ENCODE results near the gene PTPN2.
"Not testable (repeated sequence)": the region's sequence is repeated elsewhere in the genome, so short reads cannot be mapped to it uniquely, and the experiment has no call there.

Gene PTPN2

GRCh38 chr18:12883684-12884405 is at the start of gene PTPN2:
PTPN2 (minus strand) TSS chr18:12884237; CDS start chr18:12884141, 96 bp downstream.
- DNase-seq (ENCODE audit: low read depth, low spot score), result no peak

- DNase-seq (ENCODE audit: low read depth, low spot score), result no peak
Observed at GRCh38 chr18:12933327-12933726, 49.3 kb upstream of the PTPN2 start.

GRCh38 chr18:12930908-12931307 is 46.9 kb upstream of the PTPN2 start:
- no peak for DNase-seq (ENCODE audit: low read depth, low spot score)

- DNase-seq (ENCODE audit: low read depth, low spot score), result no peak
Observed at GRCh38 chr18:12930376-12930775, 46.3 kb upstream of the PTPN2 start.

- no peak for DNase-seq (ENCODE audit: low read depth, low spot score)
Observed at GRCh38 chr18:12929477-12930083, 45.5 kb upstream of the PTPN2 start.

- DNase-seq (ENCODE audit: low read depth, low spot score), result no peak
Observed at GRCh38 chr18:12928641-12929040, 44.6 kb upstream of the PTPN2 start.

- no peak for DNase-seq (ENCODE audit: low read depth, low spot score)
Observed at GRCh38 chr18:12928206-12928605, 44.2 kb upstream of the PTPN2 start.

GRCh38 chr18:12924616-12925015 is 40.6 kb upstream of the PTPN2 start:
- no peak for DNase-seq (ENCODE audit: low read depth, low spot score)

- no peak for DNase-seq (ENCODE audit: low read depth, low spot score)
Observed at GRCh38 chr18:12922266-12922665, 38.2 kb upstream of the PTPN2 start.

- no peak for DNase-seq (ENCODE audit: low read depth, low spot score)
Observed at GRCh38 chr18:12921178-12921577, 37.1 kb upstream of the PTPN2 start.

- no peak for DNase-seq (ENCODE audit: low read depth, low spot score)
Observed at GRCh38 chr18:12911929-12912703, 28.1 kb upstream of the PTPN2 start.

GRCh38 chr18:12911025-12911928 is 27.2 kb upstream of the PTPN2 start:
- no peak for DNase-seq (ENCODE audit: low read depth, low spot score)

- DNase-seq (ENCODE audit: low read depth, low spot score), result no peak
Observed at GRCh38 chr18:12908706-12909105, 24.7 kb upstream of the PTPN2 start.

GRCh38 chr18:12907258-12907925 is 23.4 kb upstream of the PTPN2 start:
- no peak for DNase-seq (ENCODE audit: low read depth, low spot score)

GRCh38 chr18:12906773-12907172 is 22.7 kb upstream of the PTPN2 start:
- DNase-seq (ENCODE audit: low read depth, low spot score), result no peak

- no peak for DNase-seq (ENCODE audit: low read depth, low spot score)
Observed at GRCh38 chr18:12906119-12906518, 22.1 kb upstream of the PTPN2 start.

- no peak for DNase-seq (ENCODE audit: low read depth, low spot score)
Observed at GRCh38 chr18:12904012-12904516, 20.0 kb upstream of the PTPN2 start.

- not testable (repeated sequence) for DNase-seq (ENCODE audit: low read depth, low spot score)
Observed at GRCh38 chr18:12901208-12901607, 17.2 kb upstream of the PTPN2 start.

GRCh38 chr18:12896784-12897333 is 12.8 kb upstream of the PTPN2 start:
- DNase-seq (ENCODE audit: low read depth, low spot score), result not testable (repeated sequence)

- DNase-seq (ENCODE audit: low read depth, low spot score), result no peak
Observed at GRCh38 chr18:12895626-12896025, 11.6 kb upstream of the PTPN2 start.

Data from iPS DF 19.7 (cell line).